Measurements from ENCODE around the gene NDUFS6. TPM values are rescaled to one million over a fixed set of nuclear protein-coding genes. Genes with fewer than 3 reads are reported as not detected.

Gene NDUFS6
- total and polyA plus RNA-seq, 2 experiments from 2014 or later = 141 to 371 TPM

GRCh38 chr5:1771149-1772065, 29.8 kb upstream of the NDUFS6 start:
- Histone ChIP-seq H3K9me3 (ENCODE audit: low read depth) (no peaks in the 10 kb centered on the region), H3K27me3 (no peaks in the 10 kb centered on the region), H3K4me1 (ENCODE audit: low read depth) (peaks cover 4% of the 10 kb centered on the region), H3K4me3 (no peak overlapping the region), H3K36me3 (no peaks in the 10 kb centered on the region), H3K27ac (no peak overlapping the region)
- no peak for DNase-seq (ENCODE audit: low read depth in 1 of 2, low spot score in 1 of 2)
- no peak for TF ChIP-seq CTCF (IDR thresholded peaks at IDR 0.05; ENCODE audit: low read depth, low read length)

GRCh38 chr5:1772634-1773033, 28.6 kb upstream of the NDUFS6 start:
- Histone ChIP-seq H3K4me1 (ENCODE audit: low read depth) (peaks cover 4% of the 10 kb centered on the region), H3K27ac (no peak overlapping the region), H3K4me3 (no peak overlapping the region), H3K36me3 (no peaks in the 10 kb centered on the region), H3K27me3 (no peaks in the 10 kb centered on the region), H3K9me3 (ENCODE audit: low read depth) (no peaks in the 10 kb centered on the region)
- peak; percentile 52 to 64 for DNase-seq (ENCODE audit: low read depth in 1 of 2, low spot score in 1 of 2)
- peak; percentile 58 for TF ChIP-seq CTCF (IDR thresholded peaks at IDR 0.05; ENCODE audit: low read depth, low read length)

GRCh38 chr5:1776831-1777230, 24.4 kb upstream of the NDUFS6 start:
- Histone ChIP-seq H3K27me3 (no peaks in the 10 kb centered on the region), H3K27ac (no peak overlapping the region), H3K4me1 (ENCODE audit: low read depth) (peaks cover 6% of the 10 kb centered on the region), H3K9me3 (ENCODE audit: low read depth) (no peaks in the 10 kb centered on the region), H3K4me3 (no peak overlapping the region), H3K36me3 (no peaks in the 10 kb centered on the region)
- no peak for DNase-seq (ENCODE audit: low read depth in 1 of 2, low spot score in 1 of 2)
- no peak for TF ChIP-seq CTCF (IDR thresholded peaks at IDR 0.05; ENCODE audit: low read depth, low read length)

- no peak for DNase-seq (ENCODE audit: low read depth in 1 of 2, low spot score in 1 of 2)
- Histone ChIP-seq H3K4me1 (ENCODE audit: low read depth) (peaks cover 13% of the 10 kb centered on the region), H3K4me3 (no peak overlapping the region), H3K36me3 (no peaks in the 10 kb centered on the region), H3K27ac (no peak overlapping the region), H3K27me3 (no peaks in the 10 kb centered on the region), H3K9me3 (ENCODE audit: low read depth) (no peaks in the 10 kb centered on the region)
- no peak for TF ChIP-seq CTCF (IDR thresholded peaks at IDR 0.05; ENCODE audit: low read depth, low read length)
These were observed 23.7 kb upstream of the NDUFS6 start for GRCh38 chr5:1777281-1778137.

GRCh38 chr5:1778138-1779020, 22.8 kb upstream of the NDUFS6 start:
- DNase-seq (ENCODE audit: low read depth in 1 of 2, low spot score in 1 of 2) = no peak
- H3K36me3 ChIP-seq = no peaks in the 10 kb centered on the region
- peaks cover 16% of the 10 kb centered on the region for H3K4me1 ChIP-seq (ENCODE audit: low read depth)
- TF ChIP-seq CTCF (IDR thresholded peaks at IDR 0.05; ENCODE audit: low read depth, low read length) = no peak
- no peak overlapping the region for H3K4me3 ChIP-seq
- no peaks in the 10 kb centered on the region for H3K27me3 ChIP-seq
- no peaks in the 10 kb centered on the region for H3K9me3 ChIP-seq (ENCODE audit: low read depth)
- no peak overlapping the region for H3K27ac ChIP-seq

Measured in cardiac muscle cell (in vitro differentiated cells and primary cell).